GM12878 (cell line): ENCODE results near the gene TMEM98. TPM values are rescaled to one million over a fixed set of nuclear protein-coding genes. Genes with fewer than 3 reads are reported as not detected.

Experiments
- ATAC-seq: fragments of 200-7000 bp; cut with Tn5 transposase; 3 replicates; pipeline ENCODE4 v1.9.1; 2020; ENCODE audit warnings: mild to moderate bottlenecking, moderate library complexity
- BruUV-seq: library from RNA; stranded (reverse); fragments of 400-500 nt; replicated peaks from 2 replicates; lab custom pipeline; 2021; lab: Mats Ljungman, UMichigan
- CTCF ChIA-PET: fragments of 300-600 bp; sonication (Branson Sonifier 250); formaldehyde crosslinking; extraction: SDS; loops from one replicate; lab custom pipeline; 2021; ENCODE audit warnings: inconsistent platforms; lab: Yijun Ruan, JAX
- POLR2A ChIA-PET: fragments of 350-600 bp; formaldehyde crosslinking; extraction: SDS; loops from one replicate; lab custom pipeline; 2021; ENCODE audit warnings: inconsistent platforms; lab: Charles Lee
- RAD21 ChIA-PET: fragments of 300-600 bp; sonication (Branson Sonifier 250); formaldehyde crosslinking; loops from one replicate; lab custom pipeline; 2023; ENCODE audit warnings: antibody characterized with exemption; ENCODE audit not compliant: unreplicated experiment; lab: Charles Lee
- SMC1A ChIA-PET: fragments of 300-600 bp; sonication (Branson Sonifier 250); formaldehyde crosslinking; loops from one replicate; lab custom pipeline; 2023; ENCODE audit not compliant: unreplicated experiment, uncharacterized antibody; lab: Charles Lee
- DNase-seq: peaks from one replicate; pipeline ENCODE4 v3.0.0-alpha.2; 2011; ENCODE audit warnings: low read depth, low spot score
- FAIRE-seq: peaks from 3 replicates; lab custom pipeline; 2011; peaks lifted over from hg19 to GRCh38; lab: Jason Lieb, UNC
- H2AFZ ChIP-seq: 2 replicates; pipeline ENCODE4 v1.6.0; 2011; ENCODE audit warnings: low read depth, low read length, control low read depth; ENCODE audit not compliant: control insufficient read depth
- H3K27ac ChIP-seq: 2 replicates; pipeline ENCODE4 v1.5.1; 2011; ENCODE audit warnings: control low read depth; ENCODE audit not compliant: control insufficient read depth, insufficient read depth
- H3K27me3 ChIP-seq, 2 experiments: replicated peaks in 1 of 2; 2 replicates each; pipeline versions ENCODE4 v1.6.0 to v1.6.1; 2011; ENCODE audit warnings: low read length in 1 of 2; ENCODE audit not compliant: control insufficient read depth in 2 of 2, insufficient read depth in 2 of 2
- H3K36me3 ChIP-seq, 2 experiments: 2 replicates each; pipeline ENCODE4 v1.5.1; 2011; ENCODE audit warnings: low read length in 1 of 2; ENCODE audit not compliant: control insufficient read depth in 2 of 2, insufficient read depth in 2 of 2
- H3K4me1 ChIP-seq: 2 replicates; pipeline ENCODE4 v1.6.1; 2011; ENCODE audit warnings: mild to moderate bottlenecking, low read length, moderate library complexity, mixed read lengths; ENCODE audit not compliant: control insufficient read depth, insufficient read depth
- H3K4me2 ChIP-seq: 2 replicates; pipeline ENCODE4 v1.6.0; 2011; ENCODE audit warnings: control low read depth; ENCODE audit not compliant: control insufficient read depth, insufficient read depth
- H3K4me3 ChIP-seq: fragments of 200-600 bp; sonication (generic); 2 replicates; pipeline ENCODE4 v1.5.1; 2016
- H3K79me2 ChIP-seq: 2 replicates; pipeline ENCODE4 v1.6.0; 2011; ENCODE audit warnings: low read length; ENCODE audit not compliant: control insufficient read depth, insufficient read depth
- H3K9ac ChIP-seq: 2 replicates; pipeline ENCODE4 v1.8.0; 2011; ENCODE audit warnings: low read length, control low read depth, mixed read lengths; ENCODE audit not compliant: control insufficient read depth, insufficient read depth
- H3K9me3 ChIP-seq: replicated peaks from 3 replicates; pipeline ENCODE4 v1.5.1; 2011; ENCODE audit warnings: mild to moderate bottlenecking, low read length; ENCODE audit not compliant: control insufficient read depth, insufficient read depth
- H4K20me1 ChIP-seq: 2 replicates; pipeline ENCODE4 v1.6.0; 2011; ENCODE audit not compliant: control insufficient read depth, insufficient read depth
- MEF2B ChIP-seq: fragments of 450-650 bp; IDR thresholded peaks from 2 replicates; pipeline ENCODE4 v1.6.1; 2018; ENCODE audit warnings: mild to moderate bottlenecking, moderate library complexity; ENCODE audit not compliant: partially characterized antibody, poor library complexity, severe bottlenecking
- PAX8 ChIP-seq: fragments of 450-650 bp; IDR thresholded peaks from 2 replicates; pipeline ENCODE4 v1.6.1; 2017; ENCODE audit warnings: mild to moderate bottlenecking, moderate library complexity
- SUZ12 ChIP-seq: fragments of 200-600 bp; sonication (generic); IDR thresholded peaks from one replicate; pipeline ENCODE4 v1.6.1; 2018; ENCODE audit warnings: antibody characterized with exemption, mild to moderate bottlenecking; ENCODE audit not compliant: unreplicated experiment
- WGBS: methylation state at CpG from one replicate; pipeline ENCODE4 v1.1.6; 2016; ENCODE audit warnings: low lambda C conversion rate; ENCODE audit not compliant: insufficient replicate concordance, insufficient coverage; ENCODE audit errors: missing lambda C conversion rate; 5-methylcytosine and 5-hydroxymethylcytosine counted together
- in situ Hi-C: fragments of 300-500 bp; cut with MboI; formaldehyde crosslinking; loops from 9 replicates; pipeline ENCODE4 v1.14.3; 2018; ENCODE audit warnings: mixed read lengths
- intact Hi-C: fragments of 100-400 bp; cut with micrococcal nuclease; formaldehyde crosslinking; loops from one replicate; pipeline ENCODE4 v1.14.2; 2022; ENCODE audit not compliant: unreplicated experiment
- polyA plus RNA-seq, 11 experiments: library from polyadenylated mRNA; depleted of rRNA in 4 of 11; unstranded in 6 of 11; stranded (reverse) in 5 of 11; fragments of >200 nt; fragmentation: Nextera tagmentation in 4 of 11; fragmentation: Illumina TruSeq in 1 of 11; extraction: Ambion mirVana in 4 of 11; extraction: Trizol in 1 of 11; gene quantifications; 1 replicate in 1 of 11; 2 replicates in 10 of 11; pipeline versions ENCODE4 v1.2.1 to v1.2.3, GENCODE V29; 2011 to 2016; ENCODE audit warnings: inconsistent platforms in 2 of 11, missing spikeins in 2 of 11, low read depth in 1 of 11
- total RNA-seq, 4 experiments: library from RNA; depleted of rRNA in 3 of 4; stranded (reverse); fragments of >200 nt in 3 of 4; fragmentation: Illumina TruSeq in 1 of 4; extraction: Trizol in 1 of 4; gene quantifications; 2 replicates each; pipeline versions ENCODE4 v1.2.1 to v1.2.3, GENCODE V29; 2013 to 2021
- TF ChIP-seq, protein P1 (sequence below): fragments of 450-650 bp; IDR thresholded peaks from 2 replicates; pipeline ENCODE4 v1.6.1; 2017; ENCODE audit warnings: mild to moderate bottlenecking, moderate library complexity
- TF ChIP-seq, protein P2 (sequence below): fragments of 450-650 bp; IDR thresholded peaks from 2 replicates; pipeline ENCODE4 v1.6.1; 2014; ENCODE audit warnings: mild to moderate bottlenecking

Gene TMEM98
- total and polyA plus RNA-seq, 10 of the 15 experiments (the other 5 are each of a cell fraction or from before 2014, with no cell fraction given): 0.04 to 0.73 (median 0.13) TPM; not detected in 3

GRCh38 chr17:32958418-32958817, 30.5 kb downstream of the TMEM98 start:
- no peaks in the 10 kb centered on the region for H3K9me3 ChIP-seq
- no peak for ATAC-seq
- RAD21 ChIA-PET: no interaction called here
- H3K79me2 ChIP-seq: no peaks in the 10 kb centered on the region
- TF ChIP-seq MEF2B (no peak), SUZ12 (no peak), PAX8 (no peak)
- TF ChIP-seq, protein P1, sequence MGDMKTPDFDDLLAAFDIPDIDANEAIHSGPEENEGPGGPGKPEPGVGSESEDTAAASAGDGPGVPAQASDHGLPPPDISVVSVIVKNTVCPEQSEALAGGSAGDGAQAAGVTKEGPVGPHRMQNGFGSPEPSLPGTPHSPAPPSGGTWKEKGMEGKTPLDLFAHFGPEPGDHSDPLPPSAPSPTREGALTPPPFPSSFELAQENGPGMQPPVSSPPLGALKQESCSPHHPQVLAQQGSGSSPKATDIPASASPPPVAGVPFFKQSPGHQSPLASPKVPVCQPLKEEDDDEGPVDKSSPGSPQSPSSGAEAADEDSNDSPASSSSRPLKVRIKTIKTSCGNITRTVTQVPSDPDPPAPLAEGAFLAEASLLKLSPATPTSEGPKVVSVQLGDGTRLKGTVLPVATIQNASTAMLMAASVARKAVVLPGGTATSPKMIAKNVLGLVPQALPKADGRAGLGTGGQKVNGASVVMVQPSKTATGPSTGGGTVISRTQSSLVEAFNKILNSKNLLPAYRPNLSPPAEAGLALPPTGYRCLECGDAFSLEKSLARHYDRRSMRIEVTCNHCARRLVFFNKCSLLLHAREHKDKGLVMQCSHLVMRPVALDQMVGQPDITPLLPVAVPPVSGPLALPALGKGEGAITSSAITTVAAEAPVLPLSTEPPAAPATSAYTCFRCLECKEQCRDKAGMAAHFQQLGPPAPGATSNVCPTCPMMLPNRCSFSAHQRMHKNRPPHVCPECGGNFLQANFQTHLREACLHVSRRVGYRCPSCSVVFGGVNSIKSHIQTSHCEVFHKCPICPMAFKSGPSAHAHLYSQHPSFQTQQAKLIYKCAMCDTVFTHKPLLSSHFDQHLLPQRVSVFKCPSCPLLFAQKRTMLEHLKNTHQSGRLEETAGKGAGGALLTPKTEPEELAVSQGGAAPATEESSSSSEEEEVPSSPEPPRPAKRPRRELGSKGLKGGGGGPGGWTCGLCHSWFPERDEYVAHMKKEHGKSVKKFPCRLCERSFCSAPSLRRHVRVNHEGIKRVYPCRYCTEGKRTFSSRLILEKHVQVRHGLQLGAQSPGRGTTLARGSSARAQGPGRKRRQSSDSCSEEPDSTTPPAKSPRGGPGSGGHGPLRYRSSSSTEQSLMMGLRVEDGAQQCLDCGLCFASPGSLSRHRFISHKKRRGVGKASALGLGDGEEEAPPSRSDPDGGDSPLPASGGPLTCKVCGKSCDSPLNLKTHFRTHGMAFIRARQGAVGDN: no peak
- TF ChIP-seq, protein P2, sequence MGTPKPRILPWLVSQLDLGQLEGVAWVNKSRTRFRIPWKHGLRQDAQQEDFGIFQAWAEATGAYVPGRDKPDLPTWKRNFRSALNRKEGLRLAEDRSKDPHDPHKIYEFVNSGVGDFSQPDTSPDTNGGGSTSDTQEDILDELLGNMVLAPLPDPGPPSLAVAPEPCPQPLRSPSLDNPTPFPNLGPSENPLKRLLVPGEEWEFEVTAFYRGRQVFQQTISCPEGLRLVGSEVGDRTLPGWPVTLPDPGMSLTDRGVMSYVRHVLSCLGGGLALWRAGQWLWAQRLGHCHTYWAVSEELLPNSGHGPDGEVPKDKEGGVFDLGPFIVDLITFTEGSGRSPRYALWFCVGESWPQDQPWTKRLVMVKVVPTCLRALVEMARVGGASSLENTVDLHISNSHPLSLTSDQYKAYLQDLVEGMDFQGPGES: no peak
- TF ChIP-seq, all 136 proteins: peak for 0
- no peak overlapping the region for H3K9ac ChIP-seq
- POLR2A ChIA-PET: no interaction called here
- CTCF ChIA-PET: interaction anchor here (0.7 kb wide), 1 partner anchor 28 kb away, joined by 3 read pairs; no protein-coding TSS in a partner anchor
- H3K4me2 ChIP-seq: no peak overlapping the region
- FAIRE-seq (no peak), DNase-seq (no peak)
- no peaks in the 10 kb centered on the region for H4K20me1 ChIP-seq
- 21% methylated on average over 2 of the region's 2 CpGs for WGBS
- no peak overlapping the region for H3K27ac ChIP-seq
- SMC1A ChIA-PET: no interaction called here
- BruUV-seq: no TSS peak
- H3K4me1 ChIP-seq: no peaks in the 10 kb centered on the region
- H3K36me3 ChIP-seq: no peaks in the 10 kb centered on the region
- intact Hi-C loops: no loop called here
- in situ Hi-C loops: no loop called here
- H3K27me3 ChIP-seq: no peaks in the 10 kb centered on the region; a peak in 1 of 4 replicates
- H2AFZ ChIP-seq: no peak overlapping the region
- no peak overlapping the region for H3K4me3 ChIP-seq
